Upper lobe of right lung (tissue), 1 donor: Measurements from ENCODE around the gene ENGASE. TPM values are rescaled to one million over a fixed set of nuclear protein-coding genes. Genes with fewer than 3 reads are reported as not detected.

ENCODE experiments used
- ATAC-seq: fragments of 200-7000 bp; cut with Tn5 transposase; one replicate; pipeline ENCODE4 v1.9.1; 2020; ENCODE audit warnings: mild to moderate bottlenecking, moderate library complexity
- DNase-seq: peaks from one replicate; pipeline ENCODE4 v3.0.0-alpha.2; 2020
- H3K27ac ChIP-seq: fragments of 200-600 bp; one replicate; pipeline ENCODE4 v1.8.0; 2022
- H3K27me3 ChIP-seq: fragments of 200-600 bp; one replicate; pipeline ENCODE4 v1.8.0; 2022; ENCODE audit warnings: mild to moderate bottlenecking
- H3K36me3 ChIP-seq: fragments of 200-600 bp; one replicate; pipeline ENCODE4 v1.8.0; 2022
- H3K4me1 ChIP-seq: fragments of 200-600 bp; one replicate; pipeline ENCODE4 v1.8.0; 2022
- H3K4me3 ChIP-seq: fragments of 200-600 bp; one replicate; pipeline ENCODE4 v1.8.0; 2022; ENCODE audit warnings: mild to moderate bottlenecking
- H3K9me3 ChIP-seq: fragments of 200-600 bp; one replicate; pipeline ENCODE4 v1.8.0; 2022
- intact Hi-C: fragments of 100-400 bp; cut with DNase I; formaldehyde crosslinking; loops from one replicate; pipeline ENCODE4 v1.11.0; 2022
- total RNA-seq: library from RNA; stranded (reverse); fragmentation: NEBNext Ultra II Directional; extraction: Animal tissue kit (Norgen Biotek cat#: 25700); gene quantifications from one replicate; pipeline ENCODE4 v1.2.1, GENCODE V29; 2021
- TF ChIP-seq, protein P1 (sequence below): fragments of 200-600 bp; IDR thresholded peaks from one replicate; pipeline ENCODE4 v1.8.0; 2022; ENCODE audit warnings: antibody characterized with exemption
- donor health status: DM: no; HTN: yes; CAD: no; lungs with severe emphysema.

The ENGASE gene
- total RNA-seq, 1 donor from 2014 or later = 58.2 TPM

DNA sequence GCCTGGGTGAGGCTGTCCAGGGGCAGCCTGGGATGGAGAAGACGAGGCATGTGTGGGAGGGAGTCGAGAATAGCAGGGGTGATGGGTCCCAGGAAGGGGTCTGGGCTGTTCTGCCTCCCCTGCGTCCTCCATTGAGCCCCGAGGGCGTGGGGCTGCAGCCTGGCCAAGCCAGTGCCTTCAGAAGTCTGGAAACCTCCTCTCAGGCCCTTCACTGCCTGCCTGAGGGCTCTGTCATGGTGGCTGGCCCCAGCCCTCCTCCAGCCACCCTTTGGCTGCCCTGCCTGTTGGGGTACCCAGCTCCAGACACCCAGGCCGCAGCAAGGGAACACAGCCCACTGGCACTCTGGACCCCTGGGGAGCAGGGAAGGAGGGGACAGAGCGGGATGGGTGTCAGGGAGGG is 27.6 kb downstream of the ENGASE start:
- Histone ChIP-seq H3K36me3 (no peaks in the 10 kb centered on the region), H3K4me3 (no peak overlapping the region), H3K27ac (no peak overlapping the region), H3K4me1 (no peaks in the 10 kb centered on the region), H3K27me3 (peaks cover 65% of the 10 kb centered on the region), H3K9me3 (no peaks in the 10 kb centered on the region)
- DNase-seq = no peak
- intact Hi-C loops = no loop called here
- ATAC-seq = no peak
- TF ChIP-seq, protein P1, sequence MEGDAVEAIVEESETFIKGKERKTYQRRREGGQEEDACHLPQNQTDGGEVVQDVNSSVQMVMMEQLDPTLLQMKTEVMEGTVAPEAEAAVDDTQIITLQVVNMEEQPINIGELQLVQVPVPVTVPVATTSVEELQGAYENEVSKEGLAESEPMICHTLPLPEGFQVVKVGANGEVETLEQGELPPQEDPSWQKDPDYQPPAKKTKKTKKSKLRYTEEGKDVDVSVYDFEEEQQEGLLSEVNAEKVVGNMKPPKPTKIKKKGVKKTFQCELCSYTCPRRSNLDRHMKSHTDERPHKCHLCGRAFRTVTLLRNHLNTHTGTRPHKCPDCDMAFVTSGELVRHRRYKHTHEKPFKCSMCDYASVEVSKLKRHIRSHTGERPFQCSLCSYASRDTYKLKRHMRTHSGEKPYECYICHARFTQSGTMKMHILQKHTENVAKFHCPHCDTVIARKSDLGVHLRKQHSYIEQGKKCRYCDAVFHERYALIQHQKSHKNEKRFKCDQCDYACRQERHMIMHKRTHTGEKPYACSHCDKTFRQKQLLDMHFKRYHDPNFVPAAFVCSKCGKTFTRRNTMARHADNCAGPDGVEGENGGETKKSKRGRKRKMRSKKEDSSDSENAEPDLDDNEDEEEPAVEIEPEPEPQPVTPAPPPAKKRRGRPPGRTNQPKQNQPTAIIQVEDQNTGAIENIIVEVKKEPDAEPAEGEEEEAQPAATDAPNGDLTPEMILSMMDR = no peak

DNA sequence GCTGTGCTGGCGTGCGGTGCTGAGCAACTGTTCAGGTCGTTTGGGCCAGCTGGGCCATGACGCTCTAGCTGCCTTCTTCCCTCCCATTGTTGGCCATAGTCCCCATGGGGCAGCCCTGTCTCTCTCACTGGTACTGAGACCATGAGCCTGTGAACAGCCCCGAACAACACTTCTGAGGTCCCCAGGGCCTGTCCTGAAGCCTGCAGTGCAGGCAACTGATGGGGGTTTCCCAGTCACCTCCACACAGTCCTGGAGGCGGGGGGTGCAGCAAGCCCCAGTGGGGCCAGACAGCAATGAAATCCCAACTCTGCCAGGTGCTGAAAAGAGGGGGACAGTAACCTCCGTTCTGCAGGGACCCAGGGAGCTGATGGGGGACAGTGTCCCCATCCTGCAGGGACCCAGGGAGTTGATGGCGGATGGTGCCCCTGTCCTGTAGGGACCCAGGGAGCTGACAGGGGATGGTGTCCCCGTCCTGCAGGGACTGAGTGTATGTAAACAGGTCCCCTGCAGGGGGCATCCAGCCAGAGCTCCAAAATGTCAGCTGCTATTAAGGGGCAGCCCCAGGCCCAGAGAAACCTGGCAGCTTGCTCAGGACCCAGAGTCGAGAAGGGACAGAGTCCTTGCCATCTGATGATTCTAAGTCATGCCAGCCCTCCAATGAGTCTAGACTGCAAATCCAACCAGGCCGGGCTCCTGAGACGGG is 30.4 kb downstream of the ENGASE start:
- H3K27me3 ChIP-seq = peaks cover 38% of the 10 kb centered on the region
- no peak for DNase-seq
- no peak for ATAC-seq

DNA sequence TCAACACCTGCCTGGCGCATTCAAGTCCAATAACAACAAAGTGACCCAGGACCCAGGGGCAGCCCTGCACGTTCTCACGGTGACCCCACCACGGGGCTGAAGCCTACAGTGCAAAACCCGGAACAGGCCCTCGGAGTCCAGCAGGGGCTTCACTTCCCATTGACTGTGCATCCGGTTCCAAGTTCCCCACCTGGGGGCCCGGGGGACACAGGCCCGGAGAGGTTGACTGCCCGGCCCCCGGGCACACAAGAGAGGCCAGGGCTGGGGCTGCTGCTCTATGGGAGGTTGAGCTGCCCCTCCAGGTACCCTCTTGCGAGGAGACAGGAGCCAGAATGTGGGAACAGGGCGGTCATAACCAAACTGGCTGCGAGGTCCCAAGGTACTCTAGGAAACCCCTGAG is 31.3 kb downstream of the ENGASE start:
- H3K27ac ChIP-seq = no peak overlapping the region
- H3K4me1 ChIP-seq = no peaks in the 10 kb centered on the region
- no peaks in the 10 kb centered on the region for H3K9me3 ChIP-seq
- intact Hi-C loops = no loop called here
- TF ChIP-seq, protein P1 = no peak
- ATAC-seq (no peak), DNase-seq (no peak)
- H3K4me3 ChIP-seq = no peak overlapping the region
- H3K27me3 ChIP-seq = peaks cover 31% of the 10 kb centered on the region
- H3K36me3 ChIP-seq = no peaks in the 10 kb centered on the region

More for the DNA sequence above, 30.4 kb downstream of the ENGASE start:
- Histone ChIP-seq H3K4me3 (no peak overlapping the region), H3K9me3 (no peaks in the 10 kb centered on the region), H3K4me1 (no peaks in the 10 kb centered on the region), H3K27ac (no peak overlapping the region), H3K36me3 (no peaks in the 10 kb centered on the region)
- TF ChIP-seq, protein P1 = no peak
- intact Hi-C loops = no loop called here

DNA sequence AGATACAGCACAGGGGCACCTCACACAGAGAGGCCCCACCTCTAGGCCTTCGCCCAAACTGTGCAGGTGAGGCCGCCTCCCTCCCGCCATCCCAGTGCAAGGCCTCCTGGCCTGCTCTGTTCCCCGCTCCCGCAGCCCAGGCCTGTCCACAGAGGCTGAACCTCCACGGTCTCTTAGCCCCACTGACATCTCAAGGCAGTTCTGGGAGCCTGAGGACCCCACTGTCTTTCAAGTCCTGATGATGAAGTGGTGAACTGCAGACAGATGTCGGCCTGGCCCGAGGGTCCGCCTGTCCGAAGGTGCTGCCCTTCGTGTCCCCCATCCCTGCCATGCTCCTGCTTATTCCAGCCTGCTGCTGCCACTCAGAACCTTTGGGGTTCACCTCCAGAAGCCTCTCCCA is 32.3 kb downstream of the ENGASE start:
- no peak for DNase-seq
- no peak for ATAC-seq
- Histone ChIP-seq H3K4me1 (no peaks in the 10 kb centered on the region), H3K36me3 (no peaks in the 10 kb centered on the region), H3K27me3 (peaks cover 22% of the 10 kb centered on the region), H3K4me3 (no peak overlapping the region), H3K27ac (no peak overlapping the region), H3K9me3 (no peaks in the 10 kb centered on the region)
- TF ChIP-seq, protein P1 = no peak
- intact Hi-C loops = no loop called here

DNA sequence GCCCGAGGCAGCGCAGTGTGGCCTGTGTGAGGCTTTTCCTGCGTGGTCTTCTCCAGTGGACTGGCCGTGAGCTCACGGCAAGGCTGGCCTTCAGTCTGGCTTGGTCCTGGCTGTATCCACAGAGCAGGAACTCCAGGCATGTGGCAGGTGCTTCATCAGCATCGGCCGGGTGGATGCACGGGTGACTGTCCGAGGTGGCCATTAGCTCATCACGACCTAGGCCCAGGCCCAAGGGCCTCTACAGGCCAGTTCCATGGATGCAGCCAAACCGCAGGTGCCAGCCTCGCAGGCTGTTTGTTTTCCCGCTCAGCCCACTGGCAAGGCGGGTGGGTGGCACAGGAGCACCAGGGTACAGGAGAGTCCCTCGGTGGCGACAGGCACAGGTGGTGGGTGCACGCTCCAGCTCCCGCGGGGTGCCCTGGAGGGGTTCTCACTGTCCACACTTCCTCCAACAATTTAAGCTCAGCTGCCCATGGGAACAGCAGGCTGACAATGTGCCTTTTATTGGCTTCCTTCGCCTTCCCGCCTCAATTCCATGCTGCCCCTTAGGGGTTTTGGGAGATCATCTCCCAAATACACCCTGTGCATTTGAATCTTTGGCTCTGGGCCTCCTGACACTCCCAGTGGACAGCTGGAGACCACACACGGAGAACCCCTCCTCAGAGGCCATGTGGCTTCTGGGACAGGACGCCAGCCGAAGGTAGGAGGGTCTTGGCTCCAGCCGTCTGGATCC is 33.0 kb downstream of the ENGASE start:
- intact Hi-C loops = no loop called here
- Histone ChIP-seq H3K9me3 (no peaks in the 10 kb centered on the region), H3K4me1 (no peaks in the 10 kb centered on the region), H3K36me3 (no peaks in the 10 kb centered on the region), H3K27ac (no peak overlapping the region), H3K4me3 (no peak overlapping the region), H3K27me3 (peaks cover 15% of the 10 kb centered on the region)
- ATAC-seq = no peak
- TF ChIP-seq, protein P1 = no peak
- no peak for DNase-seq
